Gastrocnemius medialis (tissue), 4 donors: ENCODE data around the gene RFX7.

Experiments
- POLR2A ChIP-seq, 2 donors: fragments of 450-650 bp; IDR thresholded peaks; one replicate each; pipeline ENCODE4 v1.6.1; 2017; ENCODE audit warnings: antibody characterized with exemption in 2 of 2, mild to moderate bottlenecking in 2 of 2, moderate library complexity in 2 of 2
- TF ChIP-seq, protein P1 (sequence below), 5 experiments: fragments of 450-650 bp in 3 of 5; fragments of 200-600 bp in 2 of 5; sonication (generic) in 2 of 5; IDR thresholded peaks in 4 of 5; conservative IDR thresholded peaks in 1 of 5; 1 replicate in 4 of 5; 2 replicates in 1 of 5; pipeline ENCODE4 v1.5.1; 2016 to 2019; ENCODE audit warnings: antibody characterized with exemption in 5 of 5, mild to moderate bottlenecking in 3 of 5, moderate library complexity in 3 of 5

DNA sequence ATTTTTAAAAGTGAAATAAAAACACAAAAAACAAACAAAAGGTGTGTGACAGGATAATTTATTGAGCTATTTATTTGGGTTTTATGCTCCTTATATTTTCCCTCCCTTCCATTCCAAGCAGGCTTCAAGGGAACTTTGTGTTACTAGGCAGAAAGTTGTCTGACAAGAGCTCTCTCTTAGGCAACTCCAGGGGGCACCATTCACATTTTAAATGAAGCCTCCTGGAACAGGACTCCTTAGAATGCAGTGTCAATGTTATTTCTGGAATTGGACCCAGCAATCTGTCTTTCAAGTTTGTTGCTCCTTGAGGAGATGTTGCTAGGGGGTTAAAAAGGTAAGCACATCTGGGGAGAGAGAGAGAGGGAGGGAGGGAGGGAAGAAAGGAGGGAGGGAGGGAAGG lies 5.4 kb upstream of the RFX7 start:
- TF ChIP-seq, protein P1, sequence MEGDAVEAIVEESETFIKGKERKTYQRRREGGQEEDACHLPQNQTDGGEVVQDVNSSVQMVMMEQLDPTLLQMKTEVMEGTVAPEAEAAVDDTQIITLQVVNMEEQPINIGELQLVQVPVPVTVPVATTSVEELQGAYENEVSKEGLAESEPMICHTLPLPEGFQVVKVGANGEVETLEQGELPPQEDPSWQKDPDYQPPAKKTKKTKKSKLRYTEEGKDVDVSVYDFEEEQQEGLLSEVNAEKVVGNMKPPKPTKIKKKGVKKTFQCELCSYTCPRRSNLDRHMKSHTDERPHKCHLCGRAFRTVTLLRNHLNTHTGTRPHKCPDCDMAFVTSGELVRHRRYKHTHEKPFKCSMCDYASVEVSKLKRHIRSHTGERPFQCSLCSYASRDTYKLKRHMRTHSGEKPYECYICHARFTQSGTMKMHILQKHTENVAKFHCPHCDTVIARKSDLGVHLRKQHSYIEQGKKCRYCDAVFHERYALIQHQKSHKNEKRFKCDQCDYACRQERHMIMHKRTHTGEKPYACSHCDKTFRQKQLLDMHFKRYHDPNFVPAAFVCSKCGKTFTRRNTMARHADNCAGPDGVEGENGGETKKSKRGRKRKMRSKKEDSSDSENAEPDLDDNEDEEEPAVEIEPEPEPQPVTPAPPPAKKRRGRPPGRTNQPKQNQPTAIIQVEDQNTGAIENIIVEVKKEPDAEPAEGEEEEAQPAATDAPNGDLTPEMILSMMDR (IDR thresholded peaks at IDR 0.05 in 4 of 5, conservative IDR thresholded peaks at IDR 0.05 in 1 of 5): no peak
- no peak for TF ChIP-seq POLR2A (IDR thresholded peaks at IDR 0.05)
